Endothelial cell of umbilical vein (primary cell): Measurements from ENCODE around the gene RAB27B. TPM values are rescaled to one million over a fixed set of nuclear protein-coding genes. Genes with fewer than 3 reads are reported as not detected.

ENCODE experiments used
- BruUV-seq: library from RNA; stranded (reverse); fragments of 400-500 nt; replicated peaks from 2 replicates; lab custom pipeline; 2021; lab: Mats Ljungman, UMichigan
- CTCF ChIA-PET: fragments of 300-600, 350-600 bp; sonication (Branson Sonifier 250); formaldehyde crosslinking; loops from one replicate; lab custom pipeline; 2021; ENCODE audit warnings: antibody characterized with exemption, inconsistent platforms; lab: Charles Lee
- POLR2A ChIA-PET: fragments of 300-600, 350-600 bp; sonication (Branson Sonifier 250); formaldehyde crosslinking; loops from one replicate; lab custom pipeline; 2021; ENCODE audit warnings: antibody characterized with exemption, inconsistent platforms; lab: Charles Lee
- DNase-seq: peaks from one replicate; pipeline ENCODE4 v3.0.0-alpha.2; 2011; ENCODE audit warnings: low read depth, low spot score
- FAIRE-seq: peaks from 2 replicates; lab custom pipeline; 2011; peaks lifted over from hg19 to GRCh38; lab: Jason Lieb, UNC
- H2AFZ ChIP-seq: 2 replicates; pipeline ENCODE4 v1.6.0; 2012; ENCODE audit warnings: low read depth, low read length, control low read depth, inconsistent platforms
- H3K27ac ChIP-seq: 2 replicates; pipeline ENCODE4 v1.5.1; 2011; ENCODE audit warnings: low read depth, mild to moderate bottlenecking, control low read depth, low read length, moderate library complexity; ENCODE audit not compliant: insufficient read depth
- H3K27me3 ChIP-seq, 2 experiments: 2 replicates each; pipeline versions ENCODE4 v1.6.0 to v1.6.1; 2011; ENCODE audit warnings: low read length in 2 of 2, mixed read lengths in 1 of 2; ENCODE audit not compliant: control insufficient read depth in 2 of 2, insufficient read depth in 2 of 2
- H3K36me3 ChIP-seq, 2 experiments: 2 replicates in 1 of 2; 3 replicates in 1 of 2; pipeline ENCODE4 v1.5.1; 2011; ENCODE audit warnings: low read length in 2 of 2, mild to moderate bottlenecking in 1 of 2, moderate library complexity in 1 of 2; ENCODE audit not compliant: control insufficient read depth in 2 of 2, insufficient read depth in 2 of 2; ENCODE audit errors: extremely low read depth in 1 of 2
- H3K4me1 ChIP-seq: 3 replicates; pipeline ENCODE4 v1.5.1; 2011; ENCODE audit warnings: mild to moderate bottlenecking, low read length; ENCODE audit not compliant: control insufficient read depth, insufficient read depth; ENCODE audit errors: extremely low read depth
- H3K4me2 ChIP-seq: 2 replicates; pipeline ENCODE4 v1.6.1; 2011; ENCODE audit warnings: low read length, control low read depth, mixed read lengths; ENCODE audit not compliant: insufficient read depth
- H3K4me3 ChIP-seq, 3 experiments: fragments of 200-600 bp in 1 of 3; sonication (generic), shearing (Covaris generic) in 1 of 3; replicated peaks in 1 of 3; 2 replicates each; pipeline ENCODE4 v1.5.1; 2011 to 2016; ENCODE audit warnings: control low read depth in 3 of 3, low read length in 3 of 3, mild to moderate bottlenecking in 2 of 3, inconsistent platforms in 1 of 3, low read depth in 1 of 3, moderate library complexity in 1 of 3; ENCODE audit not compliant: insufficient read depth in 1 of 3
- H3K79me2 ChIP-seq: 2 replicates; pipeline ENCODE4 v1.6.0; 2012; ENCODE audit warnings: low read length, inconsistent platforms; ENCODE audit not compliant: control insufficient read depth, insufficient read depth
- H3K9ac ChIP-seq: replicated peaks from 2 replicates; pipeline ENCODE3; 2011; ENCODE audit warnings: low read length, control low read depth; ENCODE audit not compliant: insufficient read depth; ENCODE audit errors: extremely low read depth
- H3K9me1 ChIP-seq: replicated peaks from 3 replicates; pipeline ENCODE4 v1.6.0; 2011; ENCODE audit warnings: mild to moderate bottlenecking, low read length; ENCODE audit not compliant: control insufficient read depth, insufficient read depth; ENCODE audit errors: extremely low read depth
- H3K9me3 ChIP-seq: replicated peaks from 2 replicates; pipeline ENCODE4 v1.5.1; 2012; ENCODE audit warnings: low read length, inconsistent platforms; ENCODE audit not compliant: control insufficient read depth, insufficient read depth
- H4K20me1 ChIP-seq: replicated peaks from 2 replicates; pipeline ENCODE3; 2011; ENCODE audit warnings: mild to moderate bottlenecking, low read length; ENCODE audit not compliant: control insufficient read depth, insufficient read depth; ENCODE audit errors: extremely low read depth
- EZH2 ChIP-seq: IDR thresholded peaks from 2 replicates; pipeline ENCODE4 v1.6.1; 2012; ENCODE audit warnings: borderline replicate concordance, low read depth, mild to moderate bottlenecking, moderate library complexity, low read length, inconsistent platforms; ENCODE audit not compliant: severe bottlenecking
- FOS ChIP-seq: IDR thresholded peaks from 2 replicates; pipeline ENCODE4 v1.6.1; 2011; ENCODE audit warnings: mild to moderate bottlenecking, low read length, moderate library complexity, borderline replicate concordance; ENCODE audit not compliant: insufficient read depth
- GATA2 ChIP-seq: IDR thresholded peaks from 2 replicates; pipeline ENCODE4 v1.7.0; 2011; ENCODE audit warnings: low read depth, mild to moderate bottlenecking, moderate library complexity, mixed read lengths, low read length; ENCODE audit not compliant: insufficient read length, insufficient read depth
- JUN ChIP-seq: IDR thresholded peaks from 2 replicates; pipeline ENCODE4 v1.6.1; 2011; ENCODE audit warnings: borderline replicate concordance, low read depth; ENCODE audit not compliant: insufficient read length, insufficient read depth
- MYC ChIP-seq: IDR thresholded peaks from one replicate; pipeline ENCODE4 v1.6.1; 2011; ENCODE audit warnings: mild to moderate bottlenecking, low read depth, low read length
- POLR2A ChIP-seq: IDR thresholded peaks from 2 replicates; pipeline ENCODE4 v1.6.1; 2012; ENCODE audit warnings: low read depth, mild to moderate bottlenecking, control low read depth, low read length
- POLR2AphosphoS5 ChIP-seq: IDR thresholded peaks from 2 replicates; pipeline ENCODE4 v1.6.1; 2012; ENCODE audit warnings: low read depth, mild to moderate bottlenecking, control low read depth, low read length, moderate library complexity; ENCODE audit not compliant: insufficient read depth
- dilution Hi-C: fragments of 300-500 bp; cut with MboI; formaldehyde crosslinking; loops from one replicate; pipeline ENCODE4 v1.15.0; 2019; ENCODE audit warnings: low sequenced_read_pairs; ENCODE audit not compliant: extremely low pct_ligation_motif_present
- intact Hi-C: fragments of 100-400 bp; cut with micrococcal nuclease; formaldehyde crosslinking; loops from one replicate; pipeline ENCODE4 v1.10.0; 2022
- polyA plus RNA-seq, 4 experiments: library from polyadenylated mRNA; depleted of rRNA in 3 of 4; stranded (reverse) in 3 of 4; unstranded in 1 of 4; fragments of >200 nt; gene quantifications; 2 replicates each; pipeline versions ENCODE4 v1.2.1 to v1.2.3, GENCODE V29; 2011 to 2012; ENCODE audit warnings: missing spikeins in 1 of 4
- total RNA-seq: library from RNA; stranded (reverse); gene quantifications from 2 replicates; pipeline ENCODE4 v1.2.3, GENCODE V29; 2021
- TF ChIP-seq, protein P1 (sequence below), 2 donors: IDR thresholded peaks; 1 replicate in 1 of 2; 2 replicates in 1 of 2; pipeline ENCODE4 v1.5.1; 2011; ENCODE audit warnings: low read length in 2 of 2, mild to moderate bottlenecking in 2 of 2, moderate library complexity in 2 of 2, control low read depth in 1 of 2, inconsistent platforms in 1 of 2, low read depth in 1 of 2; ENCODE audit not compliant: insufficient read depth in 1 of 2; ENCODE audit errors: extremely low read depth in 1 of 2
- TF ChIP-seq, protein P2 (sequence below): IDR thresholded peaks from 2 replicates; pipeline ENCODE4 v1.6.1; 2011; ENCODE audit not compliant: insufficient read depth, insufficient read length

Gene RAB27B
- total and polyA plus RNA-seq, 2 donors (not counting 3 experiments of a cell fraction or from before 2014, with no cell fraction given) = not detected

DNA sequence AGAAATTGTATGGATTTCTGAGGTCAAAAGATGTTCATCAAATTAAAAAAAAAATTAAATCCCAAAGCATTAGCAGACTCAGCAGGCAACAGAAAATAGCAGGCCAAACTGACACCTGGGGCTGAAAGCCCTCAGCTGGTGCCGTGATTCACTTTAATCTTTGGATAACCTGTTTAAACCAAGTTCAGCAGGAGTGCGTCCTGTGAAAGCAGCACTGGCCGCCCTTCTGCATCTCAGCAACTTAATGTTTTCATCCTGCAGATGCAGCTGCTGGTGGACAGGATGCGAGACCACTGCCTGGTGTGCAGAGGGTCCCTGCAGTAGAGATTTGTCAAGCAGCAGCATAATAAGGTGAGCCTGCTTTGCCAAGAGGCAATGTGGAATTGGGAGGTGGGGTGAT lies 89.8 kb downstream of the RAB27B start:
- no peaks in the 10 kb centered on the region for H4K20me1 ChIP-seq
- no peak for DNase-seq
- TF ChIP-seq JUN (no peak), GATA2 (no peak), MYC (no peak), EZH2 (no peak), POLR2AphosphoS5 (no peak), FOS (no peak), POLR2A (no peak)
- TF ChIP-seq, protein P1, sequence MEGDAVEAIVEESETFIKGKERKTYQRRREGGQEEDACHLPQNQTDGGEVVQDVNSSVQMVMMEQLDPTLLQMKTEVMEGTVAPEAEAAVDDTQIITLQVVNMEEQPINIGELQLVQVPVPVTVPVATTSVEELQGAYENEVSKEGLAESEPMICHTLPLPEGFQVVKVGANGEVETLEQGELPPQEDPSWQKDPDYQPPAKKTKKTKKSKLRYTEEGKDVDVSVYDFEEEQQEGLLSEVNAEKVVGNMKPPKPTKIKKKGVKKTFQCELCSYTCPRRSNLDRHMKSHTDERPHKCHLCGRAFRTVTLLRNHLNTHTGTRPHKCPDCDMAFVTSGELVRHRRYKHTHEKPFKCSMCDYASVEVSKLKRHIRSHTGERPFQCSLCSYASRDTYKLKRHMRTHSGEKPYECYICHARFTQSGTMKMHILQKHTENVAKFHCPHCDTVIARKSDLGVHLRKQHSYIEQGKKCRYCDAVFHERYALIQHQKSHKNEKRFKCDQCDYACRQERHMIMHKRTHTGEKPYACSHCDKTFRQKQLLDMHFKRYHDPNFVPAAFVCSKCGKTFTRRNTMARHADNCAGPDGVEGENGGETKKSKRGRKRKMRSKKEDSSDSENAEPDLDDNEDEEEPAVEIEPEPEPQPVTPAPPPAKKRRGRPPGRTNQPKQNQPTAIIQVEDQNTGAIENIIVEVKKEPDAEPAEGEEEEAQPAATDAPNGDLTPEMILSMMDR (IDR thresholded peaks at IDR 0.05; ENCODE audit: extremely low read depth in 1 of 2, insufficient read depth in 1 of 2, low read depth in 1 of 2, low read length in 2 of 2) = no peak
- TF ChIP-seq, protein P2, sequence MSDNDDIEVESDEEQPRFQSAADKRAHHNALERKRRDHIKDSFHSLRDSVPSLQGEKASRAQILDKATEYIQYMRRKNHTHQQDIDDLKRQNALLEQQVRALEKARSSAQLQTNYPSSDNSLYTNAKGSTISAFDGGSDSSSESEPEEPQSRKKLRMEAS = no peak
- dilution Hi-C loops (no loop called here), intact Hi-C loops (no loop called here)
- H3K9me1 ChIP-seq = no peaks in the 10 kb centered on the region
- no peaks in the 10 kb centered on the region for H3K4me1 ChIP-seq
- no TSS peak for BruUV-seq
- ChIA-PET POLR2A (no interaction called here), CTCF (no interaction called here)
- H3K9ac ChIP-seq = no peak overlapping the region
- H3K36me3 ChIP-seq = no peaks in the 10 kb centered on the region
- no peak for FAIRE-seq
- H3K27me3 ChIP-seq = no peaks in the 10 kb centered on the region
- H3K79me2 ChIP-seq = no peaks in the 10 kb centered on the region
- no peak overlapping the region for H3K27ac ChIP-seq
- no peak overlapping the region for H2AFZ ChIP-seq
- H3K4me2 ChIP-seq = no peak overlapping the region
- H3K4me3 ChIP-seq = no peak overlapping the region
- no peaks in the 10 kb centered on the region for H3K9me3 ChIP-seq
